ENCODE results near the gene PDZD4.

- TF ChIP-seq POLR2AphosphoS5 (IDR thresholded peaks at IDR 0.05; ENCODE audit: low read depth, low read length) (no peak), SPI1 (IDR thresholded peaks at IDR 0.05; ENCODE audit: low read depth, low read length) (no peak)
These were observed 49.5 kb downstream of the PDZD4 start, which contains the start of gene SRPK3 for GRCh38 chrX:153780678-153781427.

All from GM12891 (cell line).